ENCODE results near the gene CYTH1. TPM values are rescaled to one million over a fixed set of nuclear protein-coding genes. Genes with fewer than 3 reads are reported as not detected.

The CYTH1 gene
- polyA plus RNA-seq, 2 of the 4 experiments (the other 2 are of a cell fraction), result 38.5 to 46.2 TPM

DNA sequence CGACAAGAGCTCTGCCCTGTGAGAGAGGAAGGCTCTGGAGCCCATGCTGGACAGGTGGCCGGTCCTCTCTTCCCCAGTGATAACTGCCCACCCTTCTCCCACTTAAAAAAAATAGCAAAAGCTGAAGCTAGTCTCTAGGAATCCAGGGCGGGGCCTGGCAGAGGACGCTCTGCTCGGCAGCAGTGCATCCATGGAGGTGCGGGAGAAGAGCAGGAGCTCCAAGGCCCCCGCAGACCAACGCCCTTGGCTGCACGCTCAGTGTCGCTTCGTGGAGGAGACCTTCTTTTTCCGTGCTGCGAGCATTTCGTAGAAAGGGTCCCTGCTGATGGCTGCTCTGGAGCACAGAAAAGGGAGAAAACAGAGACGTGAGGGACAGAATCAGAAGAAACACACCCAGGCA lies 106.2 kb downstream of the CYTH1 start:
- Histone ChIP-seq H3K9me3 (no peaks in the 10 kb centered on the region), H3K4me2 (no peak overlapping the region), H3K4me1 (peaks cover 58% of the 10 kb centered on the region), H3K27ac (peak overlapping the region in 1 of 2 experiments; percentile 65; a peak in 1 of 6 replicates), H3K4me3 (no peak overlapping the region)
- DNase-seq (ENCODE audit: low read depth in 1 of 2, low spot score in 1 of 2) (no peak), ATAC-seq (no peak), FAIRE-seq (no peak)
- CTCF ChIA-PET, result interaction anchor here (0.7 to 7.1 kb wide), 11 partner anchors 10 to 179 kb away, joined by 3 to 69 read pairs (median 5); no protein-coding TSS in a partner anchor
- TF ChIP-seq PHF8 (IDR thresholded peaks at IDR 0.05; ENCODE audit: borderline replicate concordance, low read depth), result no peak
- TF ChIP-seq EP300 (IDR thresholded peaks at IDR 0.05), result no peak
- TF ChIP-seq HOXB5 (CRISPR knock-in tag; IDR thresholded peaks at IDR 0.05), result no peak
- TF ChIP-seq, protein P1, sequence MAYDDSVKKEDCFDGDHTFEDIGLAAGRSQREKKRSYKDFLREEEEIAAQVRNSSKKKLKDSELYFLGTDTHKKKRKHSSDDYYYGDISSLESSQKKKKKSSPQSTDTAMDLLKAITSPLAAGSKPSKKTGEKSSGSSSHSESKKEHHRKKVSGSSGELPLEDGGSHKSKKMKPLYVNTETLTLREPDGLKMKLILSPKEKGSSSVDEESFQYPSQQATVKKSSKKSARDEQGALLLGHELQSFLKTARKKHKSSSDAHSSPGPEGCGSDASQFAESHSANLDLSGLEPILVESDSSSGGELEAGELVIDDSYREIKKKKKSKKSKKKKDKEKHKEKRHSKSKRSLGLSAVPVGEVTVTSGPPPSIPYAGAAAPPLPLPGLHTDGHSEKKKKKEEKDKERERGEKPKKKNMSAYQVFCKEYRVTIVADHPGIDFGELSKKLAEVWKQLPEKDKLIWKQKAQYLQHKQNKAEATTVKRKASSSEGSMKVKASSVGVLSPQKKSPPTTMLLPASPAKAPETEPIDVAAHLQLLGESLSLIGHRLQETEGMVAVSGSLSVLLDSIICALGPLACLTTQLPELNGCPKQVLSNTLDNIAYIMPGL (CRISPR knock-in tag; IDR thresholded peaks at IDR 0.05; ENCODE audit: borderline replicate concordance), result no peak
- 93% methylated on average over 15 of the region's 15 CpGs for WGBS (ENCODE audit: missing lambda C conversion rate)
- POLR2A ChIA-PET, result no interaction called here

DNA sequence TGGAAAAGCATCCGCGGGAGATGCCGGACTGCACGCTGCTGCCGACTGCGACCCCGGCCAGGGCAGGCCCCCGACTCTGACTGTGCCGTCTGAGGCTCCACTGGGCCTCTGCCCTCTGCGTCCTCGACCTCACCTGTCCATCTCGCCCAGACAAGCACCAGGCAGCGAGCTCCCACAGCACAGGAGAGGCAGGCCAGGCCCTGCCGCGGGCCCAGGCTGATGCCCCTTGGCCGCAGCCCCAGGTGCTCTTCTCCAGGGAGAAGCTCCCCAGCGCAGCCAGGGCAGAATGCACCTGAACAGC lies 106.8 kb downstream of the CYTH1 start:
- ATAC-seq, result no peak
- Histone ChIP-seq H3K4me2 (no peak overlapping the region), H3K27ac (peak overlapping the region in 1 of 2 experiments; percentile 65; a peak in 1 of 6 replicates), H3K4me3 (no peak overlapping the region), H3K9me3 (no peaks in the 10 kb centered on the region), H3K4me1 (peaks cover 53% of the 10 kb centered on the region)
- CTCF ChIA-PET, result interaction anchor here (0.7 to 7.1 kb wide), 12 partner anchors 8 to 178 kb away, joined by 3 to 69 read pairs (median 4); no protein-coding TSS in a partner anchor
- no peak for FAIRE-seq
- TF ChIP-seq SREBF2 (IDR thresholded peaks at IDR 0.05) (no peak), ESRRA (IDR thresholded peaks at IDR 0.05; ENCODE audit: borderline replicate concordance, low read length) (no peak), HOXB13 (CRISPR knock-in tag; IDR thresholded peaks at IDR 0.05; ENCODE audit: low read depth) (no peak), POLR2A (IDR thresholded peaks at IDR 0.05; ENCODE audit: low read length) (no peak), KDM1A (IDR thresholded peaks at IDR 0.05; ENCODE audit: low read depth) (no peak), ZNF302 (CRISPR knock-in tag; IDR thresholded peaks at IDR 0.05) (no peak), HOXA7 (CRISPR knock-in tag; IDR thresholded peaks at IDR 0.05) (no peak), PHF8 (IDR thresholded peaks at IDR 0.05; ENCODE audit: borderline replicate concordance, low read depth) (no peak), HEYL (CRISPR knock-in tag; IDR thresholded peaks at IDR 0.05) (no peak)
- TF ChIP-seq, protein P2, sequence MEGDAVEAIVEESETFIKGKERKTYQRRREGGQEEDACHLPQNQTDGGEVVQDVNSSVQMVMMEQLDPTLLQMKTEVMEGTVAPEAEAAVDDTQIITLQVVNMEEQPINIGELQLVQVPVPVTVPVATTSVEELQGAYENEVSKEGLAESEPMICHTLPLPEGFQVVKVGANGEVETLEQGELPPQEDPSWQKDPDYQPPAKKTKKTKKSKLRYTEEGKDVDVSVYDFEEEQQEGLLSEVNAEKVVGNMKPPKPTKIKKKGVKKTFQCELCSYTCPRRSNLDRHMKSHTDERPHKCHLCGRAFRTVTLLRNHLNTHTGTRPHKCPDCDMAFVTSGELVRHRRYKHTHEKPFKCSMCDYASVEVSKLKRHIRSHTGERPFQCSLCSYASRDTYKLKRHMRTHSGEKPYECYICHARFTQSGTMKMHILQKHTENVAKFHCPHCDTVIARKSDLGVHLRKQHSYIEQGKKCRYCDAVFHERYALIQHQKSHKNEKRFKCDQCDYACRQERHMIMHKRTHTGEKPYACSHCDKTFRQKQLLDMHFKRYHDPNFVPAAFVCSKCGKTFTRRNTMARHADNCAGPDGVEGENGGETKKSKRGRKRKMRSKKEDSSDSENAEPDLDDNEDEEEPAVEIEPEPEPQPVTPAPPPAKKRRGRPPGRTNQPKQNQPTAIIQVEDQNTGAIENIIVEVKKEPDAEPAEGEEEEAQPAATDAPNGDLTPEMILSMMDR (IDR thresholded peaks at IDR 0.05), result no peak
- TF ChIP-seq, protein P1 (CRISPR knock-in tag; IDR thresholded peaks at IDR 0.05; ENCODE audit: borderline replicate concordance), result no peak
- DNase-seq (ENCODE audit: low read depth in 1 of 2, low spot score in 1 of 2), result no peak
- WGBS (ENCODE audit: missing lambda C conversion rate), result 92% methylated on average over 17 of the region's 17 CpGs
- POLR2A ChIA-PET, result interaction anchor here (0.6 to 1.2 kb wide), 2 partner anchors 10 to 34 kb away, joined by 3 read pairs; no protein-coding TSS in a partner anchor

DNA sequence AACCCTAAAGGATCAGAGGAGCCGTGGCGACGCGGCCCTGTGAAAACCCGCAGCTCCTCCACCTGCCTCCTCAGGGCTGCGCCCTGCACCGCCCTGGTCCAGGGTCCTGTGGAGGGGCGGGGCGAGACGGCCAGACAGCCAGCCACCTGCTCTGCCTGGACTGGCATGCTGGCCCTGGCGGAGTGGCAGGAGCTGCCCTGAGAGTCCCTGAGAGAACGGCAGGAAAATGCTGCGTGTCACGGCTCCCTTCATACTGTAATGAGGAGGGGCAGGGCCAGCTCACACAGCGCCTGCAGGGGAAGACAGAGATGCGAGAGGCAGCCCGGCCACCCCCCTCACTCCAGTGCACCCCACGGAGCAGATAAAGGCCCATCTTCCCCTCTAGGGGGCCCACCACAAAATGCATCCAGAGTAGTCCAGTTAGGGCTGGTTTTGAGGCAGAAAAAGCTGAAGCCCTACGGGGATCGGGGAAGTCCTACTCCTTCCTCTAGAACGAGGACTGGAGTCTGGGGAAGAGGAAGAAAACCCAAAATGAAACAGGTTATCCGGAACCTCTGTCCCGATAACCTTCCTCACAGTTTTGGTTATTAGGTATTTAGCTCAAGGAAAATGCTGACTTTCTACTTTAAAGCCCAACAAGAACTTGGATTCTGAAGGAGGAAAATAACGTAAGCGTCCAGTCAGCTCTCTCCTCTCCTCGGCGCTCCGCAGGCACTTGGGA lies 107.3 kb downstream of the CYTH1 start:
- WGBS (ENCODE audit: missing lambda C conversion rate), result 93% methylated on average over 28 of the region's 28 CpGs
- FAIRE-seq, result no peak
- no peak overlapping the region for H3K4me3 ChIP-seq
- DNase-seq (ENCODE audit: low read depth in 1 of 2, low spot score in 1 of 2), result no peak
- peak; percentile 54 for TF ChIP-seq MAFK (IDR thresholded peaks at IDR 0.05; ENCODE audit: partially characterized antibody)
- no peak for TF ChIP-seq SMC3 (IDR thresholded peaks at IDR 0.05)
- POLR2A ChIA-PET, result interaction anchor here (0.6 to 1.2 kb wide), 2 partner anchors 9 to 34 kb away, joined by 3 read pairs; no protein-coding TSS in a partner anchor
- H3K4me2 ChIP-seq, result no peak overlapping the region
- peaks cover 48% of the 10 kb centered on the region for H3K4me1 ChIP-seq
- ATAC-seq, result peak in 1 of 2 experiments; percentile 44; a peak in 3 of 6 replicates
- CTCF ChIA-PET, result interaction anchor here (0.7 to 7.1 kb wide), 12 partner anchors 8 to 239 kb away, joined by 3 to 69 read pairs (median 4); no protein-coding TSS in a partner anchor
- H3K9me3 ChIP-seq, result no peaks in the 10 kb centered on the region
- H3K27ac ChIP-seq, result peak overlapping the region in 1 of 2 experiments; percentile 65; a peak in 3 of 6 replicates
